WTC11 (cell line): Measurements from ENCODE around the gene XKR8. TPM values are rescaled to one million over a fixed set of nuclear protein-coding genes. Genes with fewer than 3 reads are reported as not detected.

Experiments
- ATAC-seq: fragments of 200-7000 bp; cut with Tn5 transposase; 2 replicates; pipeline ENCODE4 v1.10.0; 2021; ENCODE audit warnings: mild to moderate bottlenecking, moderate library complexity
- CTCF ChIA-PET: fragments of 300-600 bp; sonication (Branson Sonifier 250); formaldehyde crosslinking; loops from one replicate; lab custom pipeline; 2021; ENCODE audit warnings: antibody characterized with exemption; lab: Charles Lee
- POLR2A ChIA-PET: fragments of 350-600 bp; sonication (Branson Sonifier 250); formaldehyde crosslinking; loops from one replicate; lab custom pipeline; 2021; ENCODE audit warnings: antibody characterized with exemption; lab: Charles Lee
- DNase-seq: peaks from one replicate; pipeline ENCODE4 v3.0.0; 2021; ENCODE audit warnings: low spot score
- H3K27ac Mint-ChIP-seq: 2 replicates; pipeline ENCODE4 v1.8.0; 2021; ENCODE audit warnings: mixed read lengths
- H3K27me3 Mint-ChIP-seq: 2 replicates; pipeline ENCODE4 v1.8.0; 2021; ENCODE audit warnings: low read depth, mild to moderate bottlenecking, moderate library complexity, mixed read lengths
- H3K36me3 Mint-ChIP-seq: 2 replicates; pipeline ENCODE4 v1.8.0; 2021; ENCODE audit warnings: mixed read lengths
- H3K4me1 Mint-ChIP-seq: 2 replicates; pipeline ENCODE4 v1.8.0; 2022; ENCODE audit warnings: mixed read lengths
- H3K4me3 Mint-ChIP-seq: 2 replicates; pipeline ENCODE4 v1.8.0; 2021; ENCODE audit warnings: mild to moderate bottlenecking, moderate library complexity, mixed read lengths
- H3K9me3 Mint-ChIP-seq: 2 replicates; pipeline ENCODE4 v1.8.0; 2021; ENCODE audit warnings: mixed read lengths
- AR ChIP-seq: fragments of 250-450 bp; sonication (Bioruptor Pico); IDR thresholded peaks from 2 replicates; pipeline ENCODE4 v1.9.0; 2021; ENCODE audit warnings: mild to moderate bottlenecking
- ATF3 ChIP-seq: sonication (generic); formaldehyde crosslinking; conservative IDR thresholded peaks from 2 replicates; pipeline ENCODE4 v1.8.1; 2022; ENCODE audit warnings: mild to moderate bottlenecking, missing genetic modification reagents
- ATF6 ChIP-seq: sonication (generic); formaldehyde crosslinking; IDR thresholded peaks from 2 replicates; pipeline ENCODE4 v1.8.1; 2023; ENCODE audit warnings: mild to moderate bottlenecking, missing genetic modification reagents
- CDX4 ChIP-seq: fragments of 250-450 bp; sonication (Bioruptor Pico); IDR thresholded peaks from 2 replicates; pipeline ENCODE4 v1.9.0; 2021; ENCODE audit warnings: moderate library complexity, mild to moderate bottlenecking, inconsistent platforms, borderline replicate concordance
- CREM ChIP-seq: sonication (generic); formaldehyde crosslinking; IDR thresholded peaks from 2 replicates; pipeline ENCODE4 v1.8.1; 2022; ENCODE audit warnings: mild to moderate bottlenecking, missing genetic modification reagents, moderate library complexity
- E2F1 ChIP-seq: sonication (generic); formaldehyde crosslinking; IDR thresholded peaks from 2 replicates; pipeline ENCODE4 v1.8.0; 2022; ENCODE audit warnings: mild to moderate bottlenecking, missing genetic modification reagents
- ERG ChIP-seq: fragments of 250-450 bp; sonication (Bioruptor Pico); IDR thresholded peaks from 2 replicates; pipeline ENCODE4 v1.8.0; 2021; ENCODE audit warnings: mild to moderate bottlenecking
- GABPB1 ChIP-seq: sonication (generic); formaldehyde crosslinking; IDR thresholded peaks from 2 replicates; pipeline ENCODE4 v1.8.1; 2023; ENCODE audit warnings: mild to moderate bottlenecking, missing genetic modification reagents
- GTF2I ChIP-seq: fragments of 250-450 bp; sonication (Bioruptor Pico); conservative IDR thresholded peaks from 2 replicates; pipeline ENCODE4 v1.4.0; 2021; ENCODE audit warnings: mild to moderate bottlenecking
- JUN ChIP-seq: sonication (generic); formaldehyde crosslinking; IDR thresholded peaks from 2 replicates; pipeline ENCODE4 v1.8.0; 2023; ENCODE audit warnings: mild to moderate bottlenecking, missing genetic modification reagents
- KAT7 ChIP-seq: sonication (generic); formaldehyde crosslinking; IDR thresholded peaks from 2 replicates; pipeline ENCODE4 v1.8.1; 2023; ENCODE audit warnings: missing genetic modification reagents, mild to moderate bottlenecking, borderline replicate concordance
- NFYB ChIP-seq: sonication (generic); formaldehyde crosslinking; conservative IDR thresholded peaks from 2 replicates; pipeline ENCODE4 v1.8.0; 2022; ENCODE audit warnings: low read depth, missing genetic modification reagents
- OVOL2 ChIP-seq: fragments of 250-450 bp; sonication (Bioruptor Pico); IDR thresholded peaks from 2 replicates; pipeline ENCODE4 v1.9.0; 2021; ENCODE audit warnings: mild to moderate bottlenecking, borderline replicate concordance
- PRDM15 ChIP-seq: sonication (generic); formaldehyde crosslinking; IDR thresholded peaks from 2 replicates; pipeline ENCODE4 v1.8.0; 2022; ENCODE audit warnings: missing genetic modification reagents
- RORB ChIP-seq: fragments of 250-450 bp; sonication (Bioruptor Pico); IDR thresholded peaks from 2 replicates; pipeline ENCODE4 v1.9.0; 2021; ENCODE audit warnings: mild to moderate bottlenecking
- TCF7 ChIP-seq: sonication (generic); formaldehyde crosslinking; IDR thresholded peaks from 2 replicates; pipeline ENCODE4 v1.8.0; 2022; ENCODE audit warnings: mild to moderate bottlenecking, low read depth, missing genetic modification reagents, moderate library complexity
- TEAD1 ChIP-seq: sonication (generic); formaldehyde crosslinking; IDR thresholded peaks from 2 replicates; pipeline ENCODE4 v1.8.0; 2022; ENCODE audit warnings: mild to moderate bottlenecking, missing genetic modification reagents
- TP53 ChIP-seq: sonication (generic); formaldehyde crosslinking; IDR thresholded peaks from 2 replicates; pipeline ENCODE4 v1.8.1; 2023; ENCODE audit warnings: mild to moderate bottlenecking, missing genetic modification reagents
- USF2 ChIP-seq: sonication (generic); formaldehyde crosslinking; IDR thresholded peaks from 2 replicates; pipeline ENCODE4 v1.8.1; 2023; ENCODE audit warnings: mild to moderate bottlenecking, missing genetic modification reagents, moderate library complexity
- ZMAT4 ChIP-seq: fragments of 250-450 bp; sonication (Bioruptor Pico); IDR thresholded peaks from 2 replicates; pipeline ENCODE4 v1.9.0; 2021; ENCODE audit warnings: mild to moderate bottlenecking
- ZNF138 ChIP-seq: sonication (generic); formaldehyde crosslinking; conservative IDR thresholded peaks from 2 replicates; pipeline ENCODE4 v1.8.1; 2022; ENCODE audit warnings: mild to moderate bottlenecking, moderate library complexity, missing genetic modification reagents
- ZNF219 ChIP-seq: sonication (generic); formaldehyde crosslinking; IDR thresholded peaks from 2 replicates; pipeline ENCODE4 v1.8.0; 2023; ENCODE audit warnings: missing genetic modification reagents, mild to moderate bottlenecking, borderline replicate concordance
- total RNA-seq: library from RNA; stranded (reverse); gene quantifications from 3 replicates; pipeline ENCODE4 v1.2.3, GENCODE V29; 2021

XKR8 gene
- total RNA-seq, 1 experiment from 2014 or later, result 15.5 TPM

GRCh38 chr1:27990920-27991537, 31.3 kb downstream of the XKR8 start:
- no peaks in the 10 kb centered on the region for H3K27me3 Mint-ChIP-seq
- no peaks in the 10 kb centered on the region for H3K4me1 Mint-ChIP-seq
- DNase-seq, result no peak
- no peaks in the 10 kb centered on the region for H3K9me3 Mint-ChIP-seq
- no peak for TF ChIP-seq CREM
- TF ChIP-seq TEAD1 (CRISPR knock-in tag), result no peak
- no peak for TF ChIP-seq RORB
- TF ChIP-seq ATF6, result no peak
- no peak for TF ChIP-seq ZNF138 (CRISPR knock-in tag)
- TF ChIP-seq CDX4 (CRISPR knock-in tag), result no peak
- no peak for TF ChIP-seq GABPB1 (CRISPR knock-in tag)
- no peak for TF ChIP-seq OVOL2
- no peak for TF ChIP-seq TP53 (CRISPR knock-in tag)
- no peak for TF ChIP-seq GTF2I (CRISPR knock-in tag)
- no peak for TF ChIP-seq E2F1 (CRISPR knock-in tag)
- TF ChIP-seq JUN (CRISPR knock-in tag), result no peak
- H3K36me3 Mint-ChIP-seq, result peaks cover 47% of the 10 kb centered on the region
- H3K4me3 Mint-ChIP-seq, result no peak overlapping the region
- no peak for ATAC-seq
- CTCF ChIA-PET, result interaction anchor here (0.6 kb wide), 1 partner anchor 133 kb away, joined by 3 read pairs; no protein-coding TSS in a partner anchor
- POLR2A ChIA-PET, result no interaction called here
- H3K27ac Mint-ChIP-seq, result no peak overlapping the region

- ATAC-seq, result no peak
- no peak overlapping the region for H3K4me3 Mint-ChIP-seq
These were observed 32.5 kb downstream of the XKR8 start for GRCh38 chr1:27992276-27992675.

More at GRCh38 chr1:27992276-27992675, 32.5 kb downstream of the XKR8 start:
- no peak for TF ChIP-seq KAT7 (CRISPR knock-in tag)
- no peak for TF ChIP-seq TEAD1 (CRISPR knock-in tag)
- no peak for TF ChIP-seq ERG (CRISPR knock-in tag)
- TF ChIP-seq TCF7, result no peak
- no peak for TF ChIP-seq ZNF138 (CRISPR knock-in tag)
- no peak for TF ChIP-seq NFYB (CRISPR knock-in tag)
- TF ChIP-seq AR, result no peak
- TF ChIP-seq ZNF219 (CRISPR knock-in tag), result no peak
- TF ChIP-seq ZMAT4, result no peak
- no peak for TF ChIP-seq PRDM15 (CRISPR knock-in tag)
- TF ChIP-seq ATF3 (CRISPR knock-in tag), result no peak
- TF ChIP-seq USF2 (CRISPR knock-in tag), result no peak
- ChIA-PET CTCF (no interaction called here), POLR2A (interaction anchor here (0.5 kb wide), 1 partner anchor 1185 kb away, joined by 3 read pairs; no protein-coding TSS in a partner anchor)
- Mint-ChIP-seq H3K9me3 (no peaks in the 10 kb centered on the region), H3K4me1 (no peaks in the 10 kb centered on the region), H3K27me3 (no peaks in the 10 kb centered on the region), H3K36me3 (peaks cover 56% of the 10 kb centered on the region), H3K27ac (no peak overlapping the region)
- no peak for DNase-seq
